Osteocyte (in vitro differentiated cells): ENCODE measurements around the gene PDZRN4. TPM values are rescaled to one million over a fixed set of nuclear protein-coding genes. Genes with fewer than 3 reads are reported as not detected.

Experiments
- DNase-seq: peaks from one replicate; pipeline ENCODE4 v3.0.0; 2021; ENCODE audit warnings: mixed read lengths; ENCODE audit not compliant: unreplicated experiment; ENCODE audit errors: extremely low spot score
- H3K27ac Mint-ChIP-seq: one replicate; pipeline ENCODE4 v1.8.0; 2021; ENCODE audit warnings: mild to moderate bottlenecking, mixed read lengths; ENCODE audit not compliant: unreplicated experiment
- H3K27me3 Mint-ChIP-seq: one replicate; pipeline ENCODE4 v1.8.0; 2021; ENCODE audit warnings: mixed read lengths; ENCODE audit not compliant: unreplicated experiment
- H3K36me3 Mint-ChIP-seq: one replicate; pipeline ENCODE4 v1.8.0; 2021; ENCODE audit warnings: mixed read lengths; ENCODE audit not compliant: unreplicated experiment
- H3K4me1 Mint-ChIP-seq: one replicate; pipeline ENCODE4 v1.8.0; 2021; ENCODE audit warnings: mixed read lengths; ENCODE audit not compliant: unreplicated experiment
- H3K4me3 Mint-ChIP-seq: one replicate; pipeline ENCODE4 v1.8.0; 2021; ENCODE audit warnings: mild to moderate bottlenecking, moderate library complexity, mixed read lengths; ENCODE audit not compliant: unreplicated experiment
- H3K9me3 Mint-ChIP-seq: one replicate; pipeline ENCODE4 v1.8.0; 2021; ENCODE audit warnings: mixed read lengths; ENCODE audit not compliant: unreplicated experiment
- total RNA-seq: library from RNA; stranded (reverse); gene quantifications from 2 replicates; pipeline ENCODE4 v1.2.1, GENCODE V29; 2021
- TF ChIP-seq, protein P1 (sequence below): fragments of 200-600 bp; sonication (generic); IDR thresholded peaks from 2 replicates; pipeline ENCODE4 v1.5.0; 2021; ENCODE audit warnings: antibody characterized with exemption, mild to moderate bottlenecking, moderate library complexity

The PDZRN4 gene
- total RNA-seq, 1 donor from 2014 or later = not detected

DNA sequence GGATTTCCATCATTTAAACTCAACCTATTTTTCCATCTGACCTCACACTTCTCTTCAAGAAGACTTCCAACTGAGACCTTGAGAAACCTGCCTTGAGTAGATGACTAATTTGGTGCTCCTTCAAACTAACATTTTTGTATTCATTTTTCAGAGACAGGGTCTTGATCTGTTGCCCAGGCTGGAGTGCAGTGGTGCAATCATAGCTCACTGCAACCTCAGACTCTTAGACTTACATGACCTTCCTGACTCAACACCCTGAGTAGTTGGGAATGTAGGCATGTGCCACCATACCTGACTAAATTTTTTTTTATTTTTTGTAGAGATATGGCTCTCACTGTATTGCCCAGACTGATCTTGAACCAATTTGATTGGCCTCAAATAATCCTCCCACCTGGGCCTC, 389.9 kb downstream of the PDZRN4 start:
- no peaks in the 10 kb centered on the region for H3K27me3 Mint-ChIP-seq
- TF ChIP-seq, protein P1, sequence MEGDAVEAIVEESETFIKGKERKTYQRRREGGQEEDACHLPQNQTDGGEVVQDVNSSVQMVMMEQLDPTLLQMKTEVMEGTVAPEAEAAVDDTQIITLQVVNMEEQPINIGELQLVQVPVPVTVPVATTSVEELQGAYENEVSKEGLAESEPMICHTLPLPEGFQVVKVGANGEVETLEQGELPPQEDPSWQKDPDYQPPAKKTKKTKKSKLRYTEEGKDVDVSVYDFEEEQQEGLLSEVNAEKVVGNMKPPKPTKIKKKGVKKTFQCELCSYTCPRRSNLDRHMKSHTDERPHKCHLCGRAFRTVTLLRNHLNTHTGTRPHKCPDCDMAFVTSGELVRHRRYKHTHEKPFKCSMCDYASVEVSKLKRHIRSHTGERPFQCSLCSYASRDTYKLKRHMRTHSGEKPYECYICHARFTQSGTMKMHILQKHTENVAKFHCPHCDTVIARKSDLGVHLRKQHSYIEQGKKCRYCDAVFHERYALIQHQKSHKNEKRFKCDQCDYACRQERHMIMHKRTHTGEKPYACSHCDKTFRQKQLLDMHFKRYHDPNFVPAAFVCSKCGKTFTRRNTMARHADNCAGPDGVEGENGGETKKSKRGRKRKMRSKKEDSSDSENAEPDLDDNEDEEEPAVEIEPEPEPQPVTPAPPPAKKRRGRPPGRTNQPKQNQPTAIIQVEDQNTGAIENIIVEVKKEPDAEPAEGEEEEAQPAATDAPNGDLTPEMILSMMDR = no peak
- H3K4me3 Mint-ChIP-seq = no peak overlapping the region
- no peak for DNase-seq
- H3K36me3 Mint-ChIP-seq = no peaks in the 10 kb centered on the region
- H3K27ac Mint-ChIP-seq = no peak overlapping the region
- no peaks in the 10 kb centered on the region for H3K9me3 Mint-ChIP-seq
- no peaks in the 10 kb centered on the region for H3K4me1 Mint-ChIP-seq

DNA sequence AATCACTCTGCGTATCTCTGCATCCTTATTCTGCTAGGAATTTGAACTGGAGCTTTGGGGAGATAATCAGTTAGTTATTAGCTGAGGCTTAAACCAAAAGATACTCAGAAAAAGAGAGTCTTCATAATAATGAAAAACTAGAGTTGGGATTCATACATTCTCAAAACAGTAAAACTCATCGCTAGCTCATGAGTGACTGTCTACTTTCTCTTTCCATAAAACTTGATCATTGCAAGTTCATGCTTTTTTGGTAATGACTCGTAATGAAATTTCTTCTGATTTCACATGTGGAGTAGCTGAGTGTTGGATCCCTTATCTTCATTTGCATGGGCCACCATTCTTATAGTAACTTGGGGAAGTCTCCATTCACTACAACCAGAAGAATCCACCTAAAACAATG, 397.7 kb downstream of the PDZRN4 start:
- Mint-ChIP-seq H3K36me3 (no peaks in the 10 kb centered on the region), H3K4me3 (no peak overlapping the region), H3K27me3 (peaks cover 2% of the 10 kb centered on the region), H3K27ac (no peak overlapping the region), H3K4me1 (no peaks in the 10 kb centered on the region), H3K9me3 (no peaks in the 10 kb centered on the region)
- no peak for DNase-seq
- TF ChIP-seq, protein P1 = no peak

DNA sequence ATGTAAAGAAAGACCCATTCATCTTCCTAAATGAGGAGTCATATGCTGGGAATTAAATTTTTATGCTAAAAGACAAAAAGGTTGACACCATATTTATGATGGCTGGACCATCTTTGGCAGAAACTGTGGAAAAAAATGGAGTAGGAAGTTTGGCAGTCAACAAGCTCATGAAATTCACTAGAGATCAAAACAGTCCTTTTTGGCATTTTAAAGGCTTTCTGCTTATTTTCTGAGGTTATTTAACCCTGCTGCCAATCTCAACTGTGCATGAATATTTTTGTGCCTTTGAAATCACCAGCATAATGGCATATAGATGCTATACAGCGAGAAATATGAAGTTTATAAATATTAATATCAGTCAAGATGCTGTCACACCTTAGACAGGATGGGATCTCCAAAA, 399.5 kb downstream of the PDZRN4 start:
- H3K9me3 Mint-ChIP-seq = no peaks in the 10 kb centered on the region
- TF ChIP-seq, protein P1 = no peak
- H3K27me3 Mint-ChIP-seq = peaks cover 2% of the 10 kb centered on the region
- DNase-seq = no peak
- H3K4me1 Mint-ChIP-seq = no peaks in the 10 kb centered on the region
- no peak overlapping the region for H3K4me3 Mint-ChIP-seq
- no peaks in the 10 kb centered on the region for H3K36me3 Mint-ChIP-seq
- no peak overlapping the region for H3K27ac Mint-ChIP-seq

DNA sequence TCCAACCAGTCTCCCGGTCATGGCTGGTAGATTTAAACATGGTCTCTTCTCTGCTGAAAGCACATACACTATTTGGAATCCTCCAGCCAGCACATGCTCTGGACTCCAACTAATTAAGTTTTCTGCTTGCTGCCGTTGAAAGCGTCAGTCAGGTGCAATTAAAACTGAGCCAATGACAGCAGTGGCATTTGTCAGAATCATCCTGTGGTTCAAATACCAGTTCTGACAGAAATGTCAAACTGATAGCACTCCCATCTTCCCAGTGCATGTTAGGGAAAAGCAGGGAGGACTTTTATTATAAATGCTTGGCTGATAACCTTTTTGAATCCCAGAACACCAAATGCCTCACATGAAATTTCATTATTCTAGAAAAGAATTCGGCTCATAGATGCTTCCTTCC, 401.8 kb downstream of the PDZRN4 start:
- H3K4me1 Mint-ChIP-seq = no peaks in the 10 kb centered on the region
- H3K4me3 Mint-ChIP-seq = no peak overlapping the region
- H3K36me3 Mint-ChIP-seq = no peaks in the 10 kb centered on the region
- DNase-seq = no peak
- H3K9me3 Mint-ChIP-seq = no peaks in the 10 kb centered on the region
- peaks cover 2% of the 10 kb centered on the region for H3K27me3 Mint-ChIP-seq
- TF ChIP-seq, protein P1 = no peak
- no peak overlapping the region for H3K27ac Mint-ChIP-seq

DNA sequence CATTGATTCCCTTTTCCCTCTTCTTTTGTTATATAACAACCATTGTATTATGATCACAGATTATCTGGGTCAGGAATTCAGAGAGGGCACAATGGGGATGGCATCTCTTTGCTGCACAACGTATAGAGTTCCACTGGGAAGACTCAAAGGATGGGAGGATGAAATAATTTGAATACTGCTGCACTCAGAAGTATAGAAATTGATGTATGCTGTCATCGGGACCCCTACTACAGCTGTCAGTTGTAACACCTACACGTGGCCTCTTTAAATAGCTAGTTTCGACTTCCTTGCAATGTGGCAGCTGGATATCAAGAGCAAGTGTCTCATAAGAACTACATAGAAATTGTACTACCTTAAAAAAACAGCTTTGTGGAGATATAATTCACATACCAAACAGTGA, 408.1 kb downstream of the PDZRN4 start:
- Mint-ChIP-seq H3K27ac (no peak overlapping the region), H3K36me3 (no peaks in the 10 kb centered on the region), H3K4me1 (no peaks in the 10 kb centered on the region), H3K27me3 (no peaks in the 10 kb centered on the region), H3K9me3 (no peaks in the 10 kb centered on the region), H3K4me3 (no peak overlapping the region)
- TF ChIP-seq, protein P1 = no peak
- no peak for DNase-seq
